AG10803 (cell line): ENCODE measurements around the gene STXBP2.

Source experiments
- DNase-seq: peaks from one replicate; pipeline ENCODE4 v3.0.0; 2010; ENCODE audit warnings: low read depth
- H3K4me3 ChIP-seq: 2 replicates; pipeline ENCODE4 v1.5.1; 2011; ENCODE audit warnings: mild to moderate bottlenecking, low read length, control low read depth
- TF ChIP-seq, protein P1 (sequence below): conservative IDR thresholded peaks from 2 replicates; pipeline ENCODE4 v1.5.1; 2011; ENCODE audit warnings: mild to moderate bottlenecking, low read length, control low read depth, inconsistent platforms

The STXBP2 gene

DNA sequence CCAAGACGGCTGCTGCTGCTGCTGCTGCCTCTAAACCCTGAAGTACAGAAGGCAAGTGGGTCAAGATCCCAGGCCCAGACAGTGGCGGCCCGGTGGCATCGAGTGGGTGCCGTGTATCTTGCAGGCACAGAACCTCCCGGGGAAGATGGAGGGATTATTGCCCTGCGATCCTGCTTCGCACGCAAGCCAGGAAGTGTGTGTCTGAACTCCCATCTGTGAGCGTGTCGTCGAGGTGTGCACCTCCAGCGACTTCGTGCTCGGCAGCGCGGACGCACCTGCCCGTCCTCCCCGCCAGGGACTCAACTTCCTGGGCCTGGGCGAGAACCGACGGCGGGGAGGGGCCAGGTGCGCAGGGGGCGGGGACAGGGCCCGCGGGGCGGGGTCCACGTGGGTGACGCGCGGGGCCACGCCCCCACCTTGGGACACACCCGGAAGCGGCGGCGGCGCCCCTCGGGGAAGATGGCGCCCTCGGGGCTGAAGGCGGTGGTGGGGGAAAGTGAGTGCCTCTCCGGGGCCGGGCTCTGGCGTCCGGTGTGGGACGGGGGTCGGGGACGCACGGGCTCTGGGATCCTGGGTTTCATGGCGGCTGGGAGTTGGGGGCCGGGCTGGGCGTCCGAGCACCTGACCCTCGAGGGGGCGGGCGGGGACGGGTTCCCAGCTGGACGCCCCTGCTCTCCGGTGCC is at the start of gene STXBP2:
STXBP2 (plus strand) TSS at position 420 of the 683 bp plus-strand sequence; CDS start at position 460, 40 bp downstream.
- DNase-seq, result no peak
- TF ChIP-seq, protein P1, sequence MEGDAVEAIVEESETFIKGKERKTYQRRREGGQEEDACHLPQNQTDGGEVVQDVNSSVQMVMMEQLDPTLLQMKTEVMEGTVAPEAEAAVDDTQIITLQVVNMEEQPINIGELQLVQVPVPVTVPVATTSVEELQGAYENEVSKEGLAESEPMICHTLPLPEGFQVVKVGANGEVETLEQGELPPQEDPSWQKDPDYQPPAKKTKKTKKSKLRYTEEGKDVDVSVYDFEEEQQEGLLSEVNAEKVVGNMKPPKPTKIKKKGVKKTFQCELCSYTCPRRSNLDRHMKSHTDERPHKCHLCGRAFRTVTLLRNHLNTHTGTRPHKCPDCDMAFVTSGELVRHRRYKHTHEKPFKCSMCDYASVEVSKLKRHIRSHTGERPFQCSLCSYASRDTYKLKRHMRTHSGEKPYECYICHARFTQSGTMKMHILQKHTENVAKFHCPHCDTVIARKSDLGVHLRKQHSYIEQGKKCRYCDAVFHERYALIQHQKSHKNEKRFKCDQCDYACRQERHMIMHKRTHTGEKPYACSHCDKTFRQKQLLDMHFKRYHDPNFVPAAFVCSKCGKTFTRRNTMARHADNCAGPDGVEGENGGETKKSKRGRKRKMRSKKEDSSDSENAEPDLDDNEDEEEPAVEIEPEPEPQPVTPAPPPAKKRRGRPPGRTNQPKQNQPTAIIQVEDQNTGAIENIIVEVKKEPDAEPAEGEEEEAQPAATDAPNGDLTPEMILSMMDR, result no peak
- H3K4me3 ChIP-seq, result peak within 1 kb of the TSS; percentile 16

DNA sequence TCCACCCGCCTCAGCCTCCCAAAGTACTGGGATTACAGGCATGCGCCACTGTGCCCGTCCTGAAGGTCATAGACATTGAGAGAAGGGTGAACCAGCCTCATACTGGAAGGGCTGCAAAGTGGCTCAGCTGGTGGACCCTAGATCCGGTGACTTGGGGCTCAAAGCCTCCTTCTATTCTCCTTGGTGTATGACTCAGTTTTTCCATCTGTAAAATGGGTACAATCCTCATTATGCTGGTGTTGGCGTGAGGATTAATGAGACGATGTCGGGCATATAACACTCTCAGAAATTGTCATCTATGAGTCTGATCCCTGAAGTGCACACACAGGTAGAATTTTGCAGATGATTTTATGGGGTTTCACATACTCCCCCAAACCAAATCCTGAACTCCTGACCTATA is 47.1 kb upstream of the STXBP2 start:
- TF ChIP-seq, protein P1, result no peak
- no peak overlapping the region for H3K4me3 ChIP-seq
- no peak for DNase-seq

DNA sequence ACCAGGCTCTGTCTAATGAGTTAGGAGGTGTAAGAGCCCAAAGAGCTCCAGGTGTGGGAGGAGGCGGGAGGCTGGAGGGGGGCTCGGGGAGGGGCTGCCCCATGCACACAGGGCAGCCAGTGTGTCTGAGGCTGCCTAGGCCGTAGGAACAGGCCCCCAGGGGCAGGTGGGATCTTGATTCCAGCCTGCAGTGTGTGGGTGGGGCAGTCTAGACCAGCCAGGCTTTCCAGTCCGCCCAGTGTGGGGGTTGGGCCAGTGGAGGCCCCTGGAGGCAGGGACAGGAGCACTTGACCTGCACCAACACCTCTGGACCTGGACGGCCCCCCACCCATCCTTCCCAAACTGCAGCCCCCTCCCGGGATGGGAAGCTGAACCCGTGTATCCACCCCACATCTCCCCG is 46.7 kb upstream of the STXBP2 start:
- no peak overlapping the region for H3K4me3 ChIP-seq
- DNase-seq, result no peak
- TF ChIP-seq, protein P1, result no peak

DNA sequence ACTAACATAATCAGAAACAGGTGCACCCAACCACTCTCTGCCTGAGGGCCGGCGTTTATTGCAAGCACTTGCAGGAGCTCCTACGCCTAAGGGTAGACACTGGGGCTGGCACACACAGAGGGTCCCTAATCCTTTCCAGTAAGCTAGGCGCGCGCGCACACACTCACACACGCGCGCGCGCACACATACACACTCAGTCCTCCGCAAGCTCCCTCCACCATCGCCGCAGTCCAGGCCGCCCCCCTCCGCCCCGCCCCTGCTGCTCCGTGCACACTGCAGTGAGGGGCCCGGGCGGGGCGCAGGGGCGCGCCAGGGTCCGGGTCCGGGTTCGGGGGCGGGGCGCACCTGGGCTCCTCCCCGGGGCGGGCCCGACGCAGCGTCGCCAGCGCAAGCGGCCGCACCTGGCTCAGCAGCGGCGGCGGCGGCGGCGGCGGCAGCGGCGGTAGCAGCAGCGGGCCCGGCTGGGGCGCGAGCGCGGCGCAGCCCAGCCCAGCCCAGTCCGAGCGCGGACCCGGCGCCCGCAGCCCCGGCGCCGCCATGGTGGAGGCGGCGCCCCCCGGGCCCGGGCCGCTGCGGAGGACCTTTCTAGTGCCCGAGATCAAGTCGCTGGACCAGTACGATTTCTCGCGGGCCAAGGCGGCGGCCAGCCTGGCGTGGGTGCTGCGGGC is 41.3 kb upstream of the STXBP2 start, which contains the start of gene CAMSAP3:
CAMSAP3 (plus strand) TSS at position 398 of the 668 bp plus-strand sequence; CDS start at position 538, 140 bp downstream.
- no peak within 1 kb of the TSS for H3K4me3 ChIP-seq
- TF ChIP-seq, protein P1, result no peak
- DNase-seq, result peak; percentile 51

DNA sequence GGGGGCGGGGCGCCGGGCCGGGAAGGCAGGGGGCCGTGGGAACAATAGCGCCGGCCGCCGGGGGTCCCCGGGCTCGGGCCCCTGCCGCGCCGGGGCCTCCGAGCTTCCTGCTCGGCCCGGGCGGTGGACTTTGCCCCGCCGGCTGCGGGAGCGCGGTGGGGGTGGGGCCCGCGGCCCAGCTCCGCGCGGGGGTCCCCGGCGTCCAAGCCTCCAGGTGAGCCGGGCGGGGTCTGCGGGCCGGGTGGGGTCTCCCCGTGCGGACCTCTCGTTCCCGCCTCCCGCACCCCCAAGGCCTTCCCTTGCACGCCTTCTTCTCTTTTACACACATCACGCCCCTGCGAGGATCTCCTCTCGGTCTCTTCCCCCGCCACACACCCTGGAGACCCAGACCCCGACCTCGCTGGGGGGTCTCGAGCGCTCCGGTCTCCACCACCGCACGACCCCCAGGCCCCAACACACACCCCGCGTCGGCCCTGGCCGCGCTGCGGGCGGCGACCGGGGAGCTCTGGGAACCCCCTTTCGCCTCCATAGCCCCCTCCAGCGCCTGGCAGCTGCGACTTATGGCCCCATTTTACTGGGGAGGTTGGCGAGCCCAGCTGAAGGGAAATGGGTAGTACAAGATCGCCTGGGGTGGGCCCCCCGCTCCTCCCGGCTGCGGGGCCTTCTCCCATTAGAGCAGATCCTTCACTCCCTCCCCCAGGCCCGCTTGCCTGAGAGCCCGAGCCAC is 40.5 kb upstream of the STXBP2 start:
- TF ChIP-seq, protein P1, result no peak
- DNase-seq, result no peak
- H3K4me3 ChIP-seq, result no peak overlapping the region

DNA sequence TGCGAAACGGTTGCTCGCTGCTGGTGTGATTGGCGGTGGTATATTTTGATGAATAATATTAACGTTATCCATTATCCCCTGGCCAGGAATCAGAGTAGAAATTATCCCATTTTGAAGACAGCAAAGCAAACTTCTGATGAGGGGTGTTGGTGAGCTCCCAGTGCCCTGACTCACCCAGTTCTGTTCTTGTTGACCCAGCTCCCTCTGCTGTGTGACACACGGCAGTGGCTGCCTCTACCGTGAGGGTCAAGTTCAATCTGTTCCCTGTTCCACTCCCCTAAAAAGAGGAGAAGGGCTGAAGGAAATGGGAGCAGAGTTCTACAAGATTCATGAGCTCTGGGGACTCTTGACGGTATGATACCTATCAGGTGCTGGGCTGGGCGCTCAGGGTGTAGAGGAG is 39.2 kb upstream of the STXBP2 start:
- TF ChIP-seq, protein P1, result no peak
- no peak overlapping the region for H3K4me3 ChIP-seq
- no peak for DNase-seq
